ENCODE measurements around the gene TUBGCP2. TPM values are rescaled to one million over a fixed set of nuclear protein-coding genes. Genes with fewer than 3 reads are reported as not detected.

Gene TUBGCP2
- total RNA-seq, 4 donors from 2014 or later = 37.5 to 68.3 (median 47.6) TPM

DNA sequence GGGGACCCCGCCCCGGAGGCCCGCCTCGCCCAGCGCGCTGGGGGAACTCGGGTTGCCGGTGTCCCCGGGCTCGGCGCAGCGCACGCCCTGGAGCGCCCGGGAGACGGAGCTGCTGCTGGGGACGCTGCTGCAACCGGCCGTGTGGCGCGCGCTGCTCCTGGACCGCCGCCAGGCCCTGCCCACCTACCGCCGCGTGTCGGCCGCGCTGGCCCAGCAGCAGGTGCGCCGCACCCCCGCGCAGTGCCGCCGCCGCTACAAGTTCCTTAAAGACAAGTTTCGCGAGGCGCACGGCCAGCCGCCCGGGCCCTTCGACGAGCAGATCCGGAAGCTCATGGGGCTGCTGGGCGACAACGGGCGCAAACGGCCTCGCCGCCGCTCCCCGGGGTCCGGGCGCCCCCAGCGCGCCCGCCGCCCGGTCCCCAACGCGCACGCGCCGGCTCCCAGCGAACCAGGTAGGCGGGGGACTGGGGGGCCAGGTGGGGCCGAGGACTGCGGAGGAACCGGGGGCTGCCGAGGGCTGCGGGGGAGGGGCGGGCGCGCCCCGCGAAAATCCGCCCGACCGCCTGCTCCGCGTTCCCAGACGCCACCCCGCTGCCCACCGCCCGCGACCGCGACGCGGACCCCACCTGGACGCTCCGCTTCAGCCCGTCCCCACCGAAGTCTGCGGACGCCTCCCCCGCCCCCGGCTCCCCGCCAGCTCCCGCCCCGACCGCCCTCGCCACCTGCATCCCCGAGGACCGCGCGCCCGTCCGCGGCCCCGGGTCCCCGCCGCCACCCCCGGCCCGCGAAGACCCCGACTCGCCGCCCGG is 78.1 kb downstream of the TUBGCP2 start:
- Histone ChIP-seq H3K36me3 (no peaks in the 10 kb centered on the region), H3K4me1 (peaks cover 0 to 13% (median 4%) of the 10 kb centered on the region in 4 donors), H3K9me3 (no peaks in the 10 kb centered on the region), H3K4me3 (peak overlapping the region in 1 of 4 donors; percentile 21), H3K27me3 (peaks cover 85% of the 10 kb centered on the region), H3K27ac (no peak overlapping the region)
- intact Hi-C loops (cut with DNase I; ENCODE audit: low total_unique reads) = no loop called here
- peak; percentile 25 for DNase-seq
- in situ Hi-C loops (cut with MboI; ENCODE audit: low pct_ligation_motif_present in 1 of 4, low pct_unique_long_range_greater_than_20kb in 1 of 4, low sequenced_read_pairs in 3 of 4) = no loop called here
- WGBS, 2 donors (ENCODE audit: low coverage in 1 of 2) = 8% methylated on average over 54 of the region's 122 CpGs; no CpG with 5 or more reads in 1 of the 2 donors
- TF ChIP-seq POLR2AphosphoS5 (IDR thresholded peaks at IDR 0.05) = no peak
- TF ChIP-seq POLR2A (IDR thresholded peaks at IDR 0.05) = no peak
- no peak for TF ChIP-seq EP300 (IDR thresholded peaks at IDR 0.05; ENCODE audit: low read depth)
- TF ChIP-seq, protein P1, sequence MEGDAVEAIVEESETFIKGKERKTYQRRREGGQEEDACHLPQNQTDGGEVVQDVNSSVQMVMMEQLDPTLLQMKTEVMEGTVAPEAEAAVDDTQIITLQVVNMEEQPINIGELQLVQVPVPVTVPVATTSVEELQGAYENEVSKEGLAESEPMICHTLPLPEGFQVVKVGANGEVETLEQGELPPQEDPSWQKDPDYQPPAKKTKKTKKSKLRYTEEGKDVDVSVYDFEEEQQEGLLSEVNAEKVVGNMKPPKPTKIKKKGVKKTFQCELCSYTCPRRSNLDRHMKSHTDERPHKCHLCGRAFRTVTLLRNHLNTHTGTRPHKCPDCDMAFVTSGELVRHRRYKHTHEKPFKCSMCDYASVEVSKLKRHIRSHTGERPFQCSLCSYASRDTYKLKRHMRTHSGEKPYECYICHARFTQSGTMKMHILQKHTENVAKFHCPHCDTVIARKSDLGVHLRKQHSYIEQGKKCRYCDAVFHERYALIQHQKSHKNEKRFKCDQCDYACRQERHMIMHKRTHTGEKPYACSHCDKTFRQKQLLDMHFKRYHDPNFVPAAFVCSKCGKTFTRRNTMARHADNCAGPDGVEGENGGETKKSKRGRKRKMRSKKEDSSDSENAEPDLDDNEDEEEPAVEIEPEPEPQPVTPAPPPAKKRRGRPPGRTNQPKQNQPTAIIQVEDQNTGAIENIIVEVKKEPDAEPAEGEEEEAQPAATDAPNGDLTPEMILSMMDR (IDR thresholded peaks at IDR 0.05) = no peak

- no peaks in the 10 kb centered on the region for H3K9me3 ChIP-seq
- intact Hi-C loops (cut with DNase I; ENCODE audit: low total_unique reads) = no loop called here
- TF ChIP-seq, protein P1 (IDR thresholded peaks at IDR 0.05) = no peak
- TF ChIP-seq POLR2A (IDR thresholded peaks at IDR 0.05) (no peak), EP300 (IDR thresholded peaks at IDR 0.05; ENCODE audit: low read depth) (no peak), POLR2AphosphoS5 (IDR thresholded peaks at IDR 0.05) (no peak)
- peaks cover 83% of the 10 kb centered on the region for H3K27me3 ChIP-seq
- in situ Hi-C loops (cut with MboI; ENCODE audit: low pct_ligation_motif_present in 1 of 4, low pct_unique_long_range_greater_than_20kb in 1 of 4, low sequenced_read_pairs in 3 of 4) = no loop called here
- peaks cover 0 to 9% (median 4%) of the 10 kb centered on the region in 4 donors for H3K4me1 ChIP-seq
- DNase-seq = no peak
- 9% methylated on average over 29 of the region's 49 CpGs; no CpG with 5 or more reads in 1 of the 2 donors for WGBS, 2 donors (ENCODE audit: low coverage in 1 of 2)
- peak within 1 kb of the TSS in 1 of 4 donors; percentile 21 for H3K4me3 ChIP-seq
- H3K36me3 ChIP-seq = no peaks in the 10 kb centered on the region
- H3K27ac ChIP-seq = no peak within 1 kb of the TSS
Measured at GRCh38 chr10:133230044-133230361, 78.7 kb downstream of the TUBGCP2 start, which contains the start of gene UTF1. TSS of gene UTF1 (plus strand) at chr10:133230217. CDS start at chr10:133230289, 72 bp downstream.

DNA sequence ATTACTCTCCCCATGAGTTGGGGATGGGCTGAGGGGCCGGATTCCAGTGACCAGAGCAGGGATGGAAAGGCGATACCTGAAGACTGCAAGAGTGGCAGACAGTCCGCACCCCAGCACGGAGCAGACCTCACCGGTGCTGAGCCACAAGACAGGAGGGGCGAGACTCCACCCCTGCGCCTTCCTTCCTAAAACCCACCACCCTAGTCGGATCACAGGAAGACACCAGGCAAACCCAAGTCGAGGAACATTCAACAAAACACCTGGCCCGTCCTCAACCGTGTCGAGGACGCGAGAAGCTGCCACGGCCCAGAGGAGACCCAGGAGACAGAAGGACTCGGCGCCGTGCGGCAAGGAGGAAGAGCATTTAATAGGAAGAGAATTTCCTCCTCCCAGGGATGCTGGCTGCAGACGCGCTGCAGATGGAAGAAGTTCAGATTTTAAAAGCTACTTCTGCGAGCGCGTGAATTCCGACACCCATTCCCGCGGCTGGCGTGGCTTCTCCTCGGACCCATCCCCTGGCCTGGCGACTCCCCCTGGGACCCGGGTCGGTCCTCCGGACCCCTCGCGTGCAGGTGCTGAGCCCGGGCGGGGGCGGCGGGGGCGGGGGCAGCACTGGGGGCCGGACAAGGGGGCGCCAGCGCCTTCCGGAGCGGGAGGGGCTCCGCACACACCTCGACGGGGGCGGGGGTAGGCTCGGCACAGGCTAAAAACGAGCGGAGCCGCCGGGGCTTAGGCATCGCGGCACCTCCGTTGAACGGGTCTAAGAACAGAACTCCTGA is 79.2 kb downstream of the TUBGCP2 start:
- in situ Hi-C loops (cut with MboI; ENCODE audit: low pct_ligation_motif_present in 1 of 4, low pct_unique_long_range_greater_than_20kb in 1 of 4, low sequenced_read_pairs in 3 of 4) (no loop called here), intact Hi-C loops (cut with DNase I; ENCODE audit: low total_unique reads) (no loop called here)
- WGBS, 2 donors (ENCODE audit: low coverage in 1 of 2) = 17 to 24% methylated on average over 10 to 33 of the region's 58 CpGs
- H3K4me1 ChIP-seq = peaks cover 0 to 9% (median 4%) of the 10 kb centered on the region in 4 donors
- DNase-seq = no peak
- peaks cover 85% of the 10 kb centered on the region for H3K27me3 ChIP-seq
- no peak overlapping the region for H3K4me3 ChIP-seq
- no peaks in the 10 kb centered on the region for H3K36me3 ChIP-seq
- H3K27ac ChIP-seq = no peak overlapping the region
- no peaks in the 10 kb centered on the region for H3K9me3 ChIP-seq
- TF ChIP-seq POLR2AphosphoS5 (IDR thresholded peaks at IDR 0.05) = no peak
- TF ChIP-seq EP300 (IDR thresholded peaks at IDR 0.05; ENCODE audit: low read depth) = no peak
- TF ChIP-seq, protein P1 (IDR thresholded peaks at IDR 0.05) = no peak
- TF ChIP-seq POLR2A (IDR thresholded peaks at IDR 0.05) = no peak

Small RNA genes lying within 50 kb of the gene (small RNA-seq; reads per million reads assigned to genes)
- gene BANF1P2 = 0 reads per million in 4 donors

Other genes starting within 250 kb of the TUBGCP2 start
- gene ADGRA1, start 220.9 kb downstream of the TUBGCP2 start, total RNA-seq = under 1 TPM in 1 of 4 donors, not detected in 3; 0.16 TPM
- gene KNDC1, start 148.7 kb downstream of the TUBGCP2 start, total RNA-seq = 1 to 10 TPM in 1 of 4 donors, under 1 TPM in 1, not detected in 2; 0.14 to 1.2 TPM
- not detected for gene UTF1, start 78.7 kb downstream of the TUBGCP2 start, total RNA-seq
- under 1 TPM in 2 of 4 donors, not detected in 2; 0.27 to 0.48 TPM for gene VENTX, start 71.0 kb downstream of the TUBGCP2 start, total RNA-seq
- gene ADAM8, start 32.0 kb downstream of the TUBGCP2 start, total RNA-seq = 10 to 100 TPM in 2 of 4 donors, 1 to 10 TPM in 2; 2.3 to 21.3 (median 13.7) TPM
- 100 to 1,000 TPM in 1 of 4 donors, 10 to 100 TPM in 3; 21.8 to 104 (median 27.2) TPM for gene ZNF511, start within 50 bp of the TUBGCP2 start, total RNA-seq
- 1 to 10 TPM in 1 of 4 donors, under 1 TPM in 1, not detected in 2; 0.82 to 1.3 TPM for gene CALY, start 28.0 kb upstream of the TUBGCP2 start, total RNA-seq
- gene PRAP1, start 38.5 kb upstream of the TUBGCP2 start, total RNA-seq = 100 to 1,000 TPM in 3 of 4 donors, 1 to 10 TPM in 1; 3.8 to 990 (median 495) TPM
- 10 to 100 TPM in 3 of 4 donors, 1 to 10 TPM in 1; 1.2 to 43.3 (median 28.8) TPM for gene FUOM, start 49.1 kb upstream of the TUBGCP2 start, total RNA-seq
- gene ECHS1, start 64.5 kb upstream of the TUBGCP2 start, total RNA-seq = 100 to 1,000 TPM in 3 of 4 donors, 10 to 100 TPM in 1; 48.3 to 165 (median 120) TPM
- gene PAOX, start 70.4 kb upstream of the TUBGCP2 start, total RNA-seq = 10 to 100 TPM; 11.3 to 32.4 (median 17.1) TPM
- 100 to 1,000 TPM in 1 of 4 donors, 10 to 100 TPM in 3; 26.5 to 139 (median 47.0) TPM for gene MTG1, start 85.3 kb upstream of the TUBGCP2 start, total RNA-seq
- gene SPRN, start 115.8 kb upstream of the TUBGCP2 start, total RNA-seq = not detected
- 1 to 10 TPM; 1.6 to 6.5 (median 3.1) TPM for gene SCART1, start 145.1 kb upstream of the TUBGCP2 start, total RNA-seq
- 1 to 10 TPM in 1 of 4 donors, under 1 TPM in 2, not detected in 1; 0.64 to 3.4 (median 0.96) TPM for gene CYP2E1, start 218.5 kb upstream of the TUBGCP2 start, total RNA-seq